OCI-LY7 (cell line): ENCODE measurements around the gene ZNF728.

Source experiments
- EZH2phosphoT487 ChIP-seq: fragments of 200-600 bp; sonication (generic); IDR thresholded peaks from 2 replicates; pipeline ENCODE4 v1.6.1; 2018; ENCODE audit warnings: low read depth, borderline replicate concordance, mild to moderate bottlenecking, mixed run types, antibody characterized with exemption, low read length, moderate library complexity, mixed read lengths
- TF ChIP-seq, protein P1 (sequence below): fragments of 200-600 bp; sonication (generic); conservative IDR thresholded peaks from 2 replicates; pipeline ENCODE4 v1.5.1; 2014; ENCODE audit warnings: mild to moderate bottlenecking, antibody characterized with exemption, low read length, moderate library complexity, mixed read lengths

DNA sequence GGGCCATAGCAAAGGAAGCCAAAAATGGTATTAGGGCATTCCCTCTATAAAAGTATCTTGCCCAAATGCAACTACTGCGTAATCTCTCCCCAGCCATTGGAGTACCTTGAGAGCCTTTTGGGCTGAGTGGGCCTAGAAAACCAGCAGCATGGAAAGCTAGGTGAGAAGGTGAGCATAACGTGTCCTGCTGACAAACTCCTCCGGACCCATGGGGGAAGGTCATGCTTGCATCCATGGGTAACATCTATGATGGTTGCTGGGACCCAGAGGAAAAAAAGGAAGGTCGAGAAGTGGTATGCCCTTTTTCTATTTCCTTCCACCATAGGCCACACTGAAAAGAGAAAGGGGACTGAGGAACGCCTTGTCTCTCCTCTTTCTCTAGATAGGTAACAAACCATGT lies 57.4 kb downstream of the ZNF728 start:
- no peak for TF ChIP-seq EZH2phosphoT487
- TF ChIP-seq, protein P1, sequence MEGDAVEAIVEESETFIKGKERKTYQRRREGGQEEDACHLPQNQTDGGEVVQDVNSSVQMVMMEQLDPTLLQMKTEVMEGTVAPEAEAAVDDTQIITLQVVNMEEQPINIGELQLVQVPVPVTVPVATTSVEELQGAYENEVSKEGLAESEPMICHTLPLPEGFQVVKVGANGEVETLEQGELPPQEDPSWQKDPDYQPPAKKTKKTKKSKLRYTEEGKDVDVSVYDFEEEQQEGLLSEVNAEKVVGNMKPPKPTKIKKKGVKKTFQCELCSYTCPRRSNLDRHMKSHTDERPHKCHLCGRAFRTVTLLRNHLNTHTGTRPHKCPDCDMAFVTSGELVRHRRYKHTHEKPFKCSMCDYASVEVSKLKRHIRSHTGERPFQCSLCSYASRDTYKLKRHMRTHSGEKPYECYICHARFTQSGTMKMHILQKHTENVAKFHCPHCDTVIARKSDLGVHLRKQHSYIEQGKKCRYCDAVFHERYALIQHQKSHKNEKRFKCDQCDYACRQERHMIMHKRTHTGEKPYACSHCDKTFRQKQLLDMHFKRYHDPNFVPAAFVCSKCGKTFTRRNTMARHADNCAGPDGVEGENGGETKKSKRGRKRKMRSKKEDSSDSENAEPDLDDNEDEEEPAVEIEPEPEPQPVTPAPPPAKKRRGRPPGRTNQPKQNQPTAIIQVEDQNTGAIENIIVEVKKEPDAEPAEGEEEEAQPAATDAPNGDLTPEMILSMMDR, result no peak
